Endothelial cell of umbilical vein (primary cell): Measurements from ENCODE around the gene ZNF763. TPM values are rescaled to one million over a fixed set of nuclear protein-coding genes. Genes with fewer than 3 reads are reported as not detected.

Experiments used
- BruUV-seq: library from RNA; stranded (reverse); fragments of 400-500 nt; replicated peaks from 2 replicates; lab custom pipeline; 2021; lab: Mats Ljungman, UMichigan
- CTCF ChIA-PET: fragments of 300-600, 350-600 bp; sonication (Branson Sonifier 250); formaldehyde crosslinking; loops from one replicate; lab custom pipeline; 2021; ENCODE audit warnings: antibody characterized with exemption, inconsistent platforms; lab: Charles Lee
- POLR2A ChIA-PET: fragments of 300-600, 350-600 bp; sonication (Branson Sonifier 250); formaldehyde crosslinking; loops from one replicate; lab custom pipeline; 2021; ENCODE audit warnings: antibody characterized with exemption, inconsistent platforms; lab: Charles Lee
- DNase-seq: peaks from one replicate; pipeline ENCODE4 v3.0.0-alpha.2; 2011; ENCODE audit warnings: low read depth, low spot score
- FAIRE-seq: peaks from 2 replicates; lab custom pipeline; 2011; peaks lifted over from hg19 to GRCh38; lab: Jason Lieb, UNC
- H2AFZ ChIP-seq: 2 replicates; pipeline ENCODE4 v1.6.0; 2012; ENCODE audit warnings: low read depth, low read length, control low read depth, inconsistent platforms
- H3K27ac ChIP-seq: 2 replicates; pipeline ENCODE4 v1.5.1; 2011; ENCODE audit warnings: low read depth, mild to moderate bottlenecking, control low read depth, low read length, moderate library complexity; ENCODE audit not compliant: insufficient read depth
- H3K27me3 ChIP-seq, 2 experiments: 2 replicates each; pipeline versions ENCODE4 v1.6.0 to v1.6.1; 2011; ENCODE audit warnings: low read length in 2 of 2, mixed read lengths in 1 of 2; ENCODE audit not compliant: control insufficient read depth in 2 of 2, insufficient read depth in 2 of 2
- H3K36me3 ChIP-seq, 2 experiments: 2 replicates in 1 of 2; 3 replicates in 1 of 2; pipeline ENCODE4 v1.5.1; 2011; ENCODE audit warnings: low read length in 2 of 2, mild to moderate bottlenecking in 1 of 2, moderate library complexity in 1 of 2; ENCODE audit not compliant: control insufficient read depth in 2 of 2, insufficient read depth in 2 of 2; ENCODE audit errors: extremely low read depth in 1 of 2
- H3K4me1 ChIP-seq: 3 replicates; pipeline ENCODE4 v1.5.1; 2011; ENCODE audit warnings: mild to moderate bottlenecking, low read length; ENCODE audit not compliant: control insufficient read depth, insufficient read depth; ENCODE audit errors: extremely low read depth
- H3K4me2 ChIP-seq: 2 replicates; pipeline ENCODE4 v1.6.1; 2011; ENCODE audit warnings: low read length, control low read depth, mixed read lengths; ENCODE audit not compliant: insufficient read depth
- H3K4me3 ChIP-seq, 3 experiments: fragments of 200-600 bp in 1 of 3; sonication (generic), shearing (Covaris generic) in 1 of 3; replicated peaks in 1 of 3; 2 replicates each; pipeline ENCODE4 v1.5.1; 2011 to 2016; ENCODE audit warnings: control low read depth in 3 of 3, low read length in 3 of 3, mild to moderate bottlenecking in 2 of 3, inconsistent platforms in 1 of 3, low read depth in 1 of 3, moderate library complexity in 1 of 3; ENCODE audit not compliant: insufficient read depth in 1 of 3
- H3K79me2 ChIP-seq: 2 replicates; pipeline ENCODE4 v1.6.0; 2012; ENCODE audit warnings: low read length, inconsistent platforms; ENCODE audit not compliant: control insufficient read depth, insufficient read depth
- H3K9ac ChIP-seq: replicated peaks from 2 replicates; pipeline ENCODE3; 2011; ENCODE audit warnings: low read length, control low read depth; ENCODE audit not compliant: insufficient read depth; ENCODE audit errors: extremely low read depth
- H3K9me1 ChIP-seq: replicated peaks from 3 replicates; pipeline ENCODE4 v1.6.0; 2011; ENCODE audit warnings: mild to moderate bottlenecking, low read length; ENCODE audit not compliant: control insufficient read depth, insufficient read depth; ENCODE audit errors: extremely low read depth
- H3K9me3 ChIP-seq: replicated peaks from 2 replicates; pipeline ENCODE4 v1.5.1; 2012; ENCODE audit warnings: low read length, inconsistent platforms; ENCODE audit not compliant: control insufficient read depth, insufficient read depth
- H4K20me1 ChIP-seq: replicated peaks from 2 replicates; pipeline ENCODE3; 2011; ENCODE audit warnings: mild to moderate bottlenecking, low read length; ENCODE audit not compliant: control insufficient read depth, insufficient read depth; ENCODE audit errors: extremely low read depth
- CTCF ChIP-seq, 2 donors: IDR thresholded peaks; 1 replicate in 1 of 2; 2 replicates in 1 of 2; pipeline ENCODE4 v1.5.1; 2011; ENCODE audit warnings: low read length in 2 of 2, mild to moderate bottlenecking in 2 of 2, moderate library complexity in 2 of 2, control low read depth in 1 of 2, inconsistent platforms in 1 of 2, low read depth in 1 of 2; ENCODE audit not compliant: insufficient read depth in 1 of 2; ENCODE audit errors: extremely low read depth in 1 of 2
- EZH2 ChIP-seq: IDR thresholded peaks from 2 replicates; pipeline ENCODE4 v1.6.1; 2012; ENCODE audit warnings: borderline replicate concordance, low read depth, mild to moderate bottlenecking, moderate library complexity, low read length, inconsistent platforms; ENCODE audit not compliant: severe bottlenecking
- JUN ChIP-seq: IDR thresholded peaks from 2 replicates; pipeline ENCODE4 v1.6.1; 2011; ENCODE audit warnings: borderline replicate concordance, low read depth; ENCODE audit not compliant: insufficient read length, insufficient read depth
- MYC ChIP-seq: IDR thresholded peaks from one replicate; pipeline ENCODE4 v1.6.1; 2011; ENCODE audit warnings: mild to moderate bottlenecking, low read depth, low read length
- POLR2AphosphoS5 ChIP-seq: IDR thresholded peaks from 2 replicates; pipeline ENCODE4 v1.6.1; 2012; ENCODE audit warnings: low read depth, mild to moderate bottlenecking, control low read depth, low read length, moderate library complexity; ENCODE audit not compliant: insufficient read depth
- dilution Hi-C: fragments of 300-500 bp; cut with MboI; formaldehyde crosslinking; loops from one replicate; pipeline ENCODE4 v1.15.0; 2019; ENCODE audit warnings: low sequenced_read_pairs; ENCODE audit not compliant: extremely low pct_ligation_motif_present
- intact Hi-C: fragments of 100-400 bp; cut with micrococcal nuclease; formaldehyde crosslinking; loops from one replicate; pipeline ENCODE4 v1.10.0; 2022
- polyA plus RNA-seq, 4 experiments: library from polyadenylated mRNA; depleted of rRNA in 3 of 4; stranded (reverse) in 3 of 4; unstranded in 1 of 4; fragments of >200 nt; gene quantifications; 2 replicates each; pipeline versions ENCODE4 v1.2.1 to v1.2.3, GENCODE V29; 2011 to 2012; ENCODE audit warnings: missing spikeins in 1 of 4
- total RNA-seq: library from RNA; stranded (reverse); gene quantifications from 2 replicates; pipeline ENCODE4 v1.2.3, GENCODE V29; 2021

Gene ZNF763
- total and polyA plus RNA-seq, 2 donors (not counting 3 experiments of a cell fraction or from before 2014, with no cell fraction given), result 0.17 to 0.77 TPM

DNA sequence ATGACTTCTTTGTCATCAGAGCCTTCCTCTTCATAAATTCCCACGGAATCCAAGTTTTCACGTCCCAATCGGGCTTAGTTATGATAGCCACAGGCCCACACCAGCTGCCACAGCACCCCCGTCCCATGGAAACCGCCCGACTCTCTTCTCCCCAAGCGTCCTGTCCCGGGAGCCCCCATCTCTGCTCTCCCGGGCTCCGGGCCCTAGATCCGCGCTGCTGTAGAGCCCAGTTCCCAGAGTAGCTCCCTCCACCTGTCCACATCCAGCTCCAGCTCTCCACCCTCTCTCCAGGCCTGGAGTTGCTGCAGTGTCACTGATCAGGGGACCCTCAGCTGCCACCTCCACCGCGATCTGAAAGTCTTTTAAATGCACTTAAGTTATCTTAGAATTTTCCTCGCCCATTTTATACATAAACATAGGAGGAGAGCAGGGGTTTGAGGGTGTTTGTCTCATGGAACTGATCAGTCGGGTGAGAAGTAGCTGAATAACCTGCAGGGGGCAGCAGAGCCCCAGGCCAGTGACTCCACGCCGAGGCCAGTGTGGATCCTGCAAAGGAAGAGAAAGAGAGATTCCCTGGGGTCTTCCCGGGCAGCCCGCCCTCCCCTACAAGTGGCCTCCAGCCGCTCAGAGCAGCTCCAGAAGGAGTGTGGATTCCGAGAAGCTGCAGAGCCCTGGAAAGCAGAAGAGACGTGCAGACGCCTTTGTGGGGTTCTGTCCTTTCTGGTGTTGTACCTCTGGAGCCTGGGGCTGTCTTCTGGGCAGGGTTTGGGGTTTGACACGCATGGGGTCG, 1.1 kb upstream of the ZNF763 start:
- FAIRE-seq (no peak), DNase-seq (peak; percentile 25)
- CTCF ChIA-PET, result interaction anchor here (0.6 to 2.6 kb wide), 11 partner anchors 9 to 797 kb away, joined by 3 to 27 read pairs (median 6); partner anchors contain the start of genes ZNF20, ZNF491 and ZNF700
- Histone ChIP-seq H3K27ac (no peak overlapping the region), H3K4me1 (no peaks in the 10 kb centered on the region), H3K4me2 (no peak overlapping the region), H4K20me1 (no peaks in the 10 kb centered on the region), H3K27me3 (no peaks in the 10 kb centered on the region), H3K9me1 (no peaks in the 10 kb centered on the region), H3K36me3 (no peaks in the 10 kb centered on the region), H3K9me3 (no peaks in the 10 kb centered on the region), H2AFZ (no peak overlapping the region), H3K79me2 (no peaks in the 10 kb centered on the region), H3K4me3 (no peak overlapping the region), H3K9ac (no peak overlapping the region)
- intact Hi-C loops, result loop anchor here (1.0 kb wide), 2 partner anchors 24 to 178 kb away; no protein-coding TSS in a partner anchor
- dilution Hi-C loops, result no loop called here
- BruUV-seq, result no TSS peak
- POLR2A ChIA-PET, result no interaction called here
- peak; percentile 42 to 68 for TF ChIP-seq CTCF (IDR thresholded peaks at IDR 0.05; ENCODE audit: extremely low read depth in 1 of 2, insufficient read depth in 1 of 2, low read depth in 1 of 2, low read length in 2 of 2)
- TF ChIP-seq JUN, result no peak
- TF ChIP-seq POLR2AphosphoS5, result no peak
- TF ChIP-seq EZH2, result no peak
- TF ChIP-seq MYC, result no peak
